Activated CD8-positive, alpha-beta T cell treated with anti-CD3 and anti-CD28 coated beads for 36 hours (primary cell): ENCODE data around the gene ATIC. TPM values are rescaled to one million over a fixed set of nuclear protein-coding genes. Genes with fewer than 3 reads are reported as not detected.

Experiments used
- ATAC-seq: fragments of 200-7000 bp; cut with Tn5 transposase; one replicate; pipeline ENCODE4 v1.10.0; 2021; ENCODE audit warnings: mild to moderate bottlenecking, moderate library complexity
- CTCF ChIA-PET: fragments of 350-600 bp; sonication (Branson Sonifier 250); formaldehyde crosslinking; loops from one replicate; lab custom pipeline; 2021; ENCODE audit warnings: antibody characterized with exemption; lab: Charles Lee
- POLR2A ChIA-PET: fragments of 350-600 bp; sonication (Branson Sonifier 250); formaldehyde crosslinking; loops from one replicate; lab custom pipeline; 2021; ENCODE audit warnings: antibody characterized with exemption; lab: Charles Lee
- DNase-seq: peaks from one replicate; pipeline ENCODE4 v3.0.0-alpha.2; 2020
- H3K27ac Mint-ChIP-seq: one replicate; pipeline ENCODE4 v1.8.0; 2021; ENCODE audit warnings: mild to moderate bottlenecking, mixed read lengths
- H3K27me3 Mint-ChIP-seq: one replicate; pipeline ENCODE4 v1.8.0; 2021; ENCODE audit warnings: mixed read lengths
- H3K36me3 Mint-ChIP-seq: one replicate; pipeline ENCODE4 v1.8.0; 2021; ENCODE audit warnings: low read depth, mixed read lengths
- H3K4me1 Mint-ChIP-seq: one replicate; pipeline ENCODE4 v1.8.0; 2021; ENCODE audit warnings: low read depth, mixed read lengths
- H3K4me3 Mint-ChIP-seq: one replicate; pipeline ENCODE4 v1.8.0; 2021; ENCODE audit warnings: mild to moderate bottlenecking, moderate library complexity, mixed read lengths
- H3K9me3 Mint-ChIP-seq: one replicate; pipeline ENCODE4 v1.8.0; 2021; ENCODE audit warnings: mixed read lengths
- intact Hi-C: fragments of 100-400 bp; cut with micrococcal nuclease; formaldehyde crosslinking; loops from one replicate; pipeline ENCODE4 v1.10.0; 2022
- total RNA-seq, 2 experiments: library from RNA; stranded (reverse); gene quantifications; one replicate each; pipeline ENCODE4 v1.2.3, GENCODE V29; 2021
- TF ChIP-seq, protein P1 (sequence below): fragments of 200-600 bp; IDR thresholded peaks from one replicate; pipeline ENCODE4 v1.8.0; 2022; ENCODE audit warnings: antibody characterized with exemption, mild to moderate bottlenecking

Gene ATIC
- total RNA-seq, 2 experiments from 2014 or later: 309 to 319 TPM

- Mint-ChIP-seq H3K27me3 (no peaks in the 10 kb centered on the region), H3K4me3 (no peak overlapping the region), H3K4me1 (no peaks in the 10 kb centered on the region), H3K36me3 (peaks cover 49% of the 10 kb centered on the region), H3K27ac (no peak overlapping the region), H3K9me3 (no peaks in the 10 kb centered on the region)
- intact Hi-C loops: no loop called here
- ChIA-PET CTCF (no interaction called here), POLR2A (interaction anchor here (1.0 kb wide), 1 partner anchor 26 kb away, joined by 3 read pairs; no protein-coding TSS in a partner anchor)
- DNase-seq: no peak
- no peak for ATAC-seq
- TF ChIP-seq, protein P1, sequence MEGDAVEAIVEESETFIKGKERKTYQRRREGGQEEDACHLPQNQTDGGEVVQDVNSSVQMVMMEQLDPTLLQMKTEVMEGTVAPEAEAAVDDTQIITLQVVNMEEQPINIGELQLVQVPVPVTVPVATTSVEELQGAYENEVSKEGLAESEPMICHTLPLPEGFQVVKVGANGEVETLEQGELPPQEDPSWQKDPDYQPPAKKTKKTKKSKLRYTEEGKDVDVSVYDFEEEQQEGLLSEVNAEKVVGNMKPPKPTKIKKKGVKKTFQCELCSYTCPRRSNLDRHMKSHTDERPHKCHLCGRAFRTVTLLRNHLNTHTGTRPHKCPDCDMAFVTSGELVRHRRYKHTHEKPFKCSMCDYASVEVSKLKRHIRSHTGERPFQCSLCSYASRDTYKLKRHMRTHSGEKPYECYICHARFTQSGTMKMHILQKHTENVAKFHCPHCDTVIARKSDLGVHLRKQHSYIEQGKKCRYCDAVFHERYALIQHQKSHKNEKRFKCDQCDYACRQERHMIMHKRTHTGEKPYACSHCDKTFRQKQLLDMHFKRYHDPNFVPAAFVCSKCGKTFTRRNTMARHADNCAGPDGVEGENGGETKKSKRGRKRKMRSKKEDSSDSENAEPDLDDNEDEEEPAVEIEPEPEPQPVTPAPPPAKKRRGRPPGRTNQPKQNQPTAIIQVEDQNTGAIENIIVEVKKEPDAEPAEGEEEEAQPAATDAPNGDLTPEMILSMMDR: no peak
Measured at GRCh38 chr2:215364157-215365155, 52.6 kb downstream of the ATIC start.

- ATAC-seq: no peak
- POLR2A ChIA-PET: interaction anchor here (1.0 kb wide), 1 partner anchor 25 kb away, joined by 3 read pairs; no protein-coding TSS in a partner anchor
- Mint-ChIP-seq H3K36me3 (peaks cover 49% of the 10 kb centered on the region), H3K9me3 (no peaks in the 10 kb centered on the region), H3K4me3 (no peak overlapping the region), H3K27me3 (no peaks in the 10 kb centered on the region), H3K4me1 (no peaks in the 10 kb centered on the region), H3K27ac (no peak overlapping the region)
- TF ChIP-seq, protein P1: no peak
- intact Hi-C loops: no loop called here
- DNase-seq: no peak
- CTCF ChIA-PET: no interaction called here
Measured at GRCh38 chr2:215365184-215365658, 53.4 kb downstream of the ATIC start.

- H3K9me3 Mint-ChIP-seq: no peaks in the 10 kb centered on the region
- CTCF ChIA-PET: no interaction called here
- H3K27me3 Mint-ChIP-seq: no peaks in the 10 kb centered on the region
- intact Hi-C loops: no loop called here
- TF ChIP-seq, protein P1: no peak
- ATAC-seq: no peak
- H3K36me3 Mint-ChIP-seq: peaks cover 46% of the 10 kb centered on the region
- POLR2A ChIA-PET: no interaction called here
- no peak overlapping the region for H3K4me3 Mint-ChIP-seq
- H3K4me1 Mint-ChIP-seq: no peaks in the 10 kb centered on the region
- H3K27ac Mint-ChIP-seq: no peak overlapping the region
- DNase-seq: no peak
Measured at GRCh38 chr2:215366440-215367032, 54.7 kb downstream of the ATIC start.

- TF ChIP-seq, protein P1: no peak
- Mint-ChIP-seq H3K27me3 (no peaks in the 10 kb centered on the region), H3K36me3 (peaks cover 36% of the 10 kb centered on the region), H3K4me1 (no peaks in the 10 kb centered on the region), H3K27ac (no peak overlapping the region), H3K4me3 (no peak overlapping the region), H3K9me3 (no peaks in the 10 kb centered on the region)
- intact Hi-C loops: no loop called here
- POLR2A ChIA-PET: no interaction called here
- DNase-seq (no peak), ATAC-seq (no peak)
- CTCF ChIA-PET: interaction anchor here (0.9 to 1.3 kb wide), 2 partner anchors 9 to 17 kb away, joined by 3 read pairs; no protein-coding TSS in a partner anchor
Measured at GRCh38 chr2:215367662-215368492, 56.0 kb downstream of the ATIC start.
